Measurements from ENCODE around the gene ADAMTS13.

The ADAMTS13 gene

GRCh38 chr9:133419005-133419404 is 3.2 kb upstream of the ADAMTS13 start:
- H3K4me2 ChIP-seq (ENCODE audit: low read depth, low read length, poor library complexity, severe bottlenecking) = peak overlapping the region; percentile 64
- H3F3A ChIP-seq (ENCODE audit: insufficient read depth) = no peaks in the 10 kb centered on the region
- H3K79me2 ChIP-seq (ENCODE audit: insufficient read depth, low read length) = peaks cover 36% of the 10 kb centered on the region
- TF ChIP-seq EZH2phosphoT487 (conservative IDR thresholded peaks at IDR 0.05; ENCODE audit: low read length) = no peak
- TF ChIP-seq, protein P1, sequence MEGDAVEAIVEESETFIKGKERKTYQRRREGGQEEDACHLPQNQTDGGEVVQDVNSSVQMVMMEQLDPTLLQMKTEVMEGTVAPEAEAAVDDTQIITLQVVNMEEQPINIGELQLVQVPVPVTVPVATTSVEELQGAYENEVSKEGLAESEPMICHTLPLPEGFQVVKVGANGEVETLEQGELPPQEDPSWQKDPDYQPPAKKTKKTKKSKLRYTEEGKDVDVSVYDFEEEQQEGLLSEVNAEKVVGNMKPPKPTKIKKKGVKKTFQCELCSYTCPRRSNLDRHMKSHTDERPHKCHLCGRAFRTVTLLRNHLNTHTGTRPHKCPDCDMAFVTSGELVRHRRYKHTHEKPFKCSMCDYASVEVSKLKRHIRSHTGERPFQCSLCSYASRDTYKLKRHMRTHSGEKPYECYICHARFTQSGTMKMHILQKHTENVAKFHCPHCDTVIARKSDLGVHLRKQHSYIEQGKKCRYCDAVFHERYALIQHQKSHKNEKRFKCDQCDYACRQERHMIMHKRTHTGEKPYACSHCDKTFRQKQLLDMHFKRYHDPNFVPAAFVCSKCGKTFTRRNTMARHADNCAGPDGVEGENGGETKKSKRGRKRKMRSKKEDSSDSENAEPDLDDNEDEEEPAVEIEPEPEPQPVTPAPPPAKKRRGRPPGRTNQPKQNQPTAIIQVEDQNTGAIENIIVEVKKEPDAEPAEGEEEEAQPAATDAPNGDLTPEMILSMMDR (IDR thresholded peaks at IDR 0.05; ENCODE audit: insufficient read depth, low read length, poor library complexity, severe bottlenecking) = no peak
- no peaks in the 10 kb centered on the region for H4K20me1 ChIP-seq (ENCODE audit: low read depth, low read length)
- peaks cover 4% of the 10 kb centered on the region; the same call in 1 of the 2 replicates for H3K36me3 ChIP-seq (ENCODE audit: low read length)
- H3K9me2 ChIP-seq (replicated peaks; ENCODE audit: insufficient read depth, low read length) = no peaks in the 10 kb centered on the region
- no peak overlapping the region for H2AFZ ChIP-seq (ENCODE audit: low read depth, low read length, severe bottlenecking)
- no peak overlapping the region; the same call in 1 of the 2 replicates for H3K9ac ChIP-seq (ENCODE audit: low read length)
- H3K27me3 ChIP-seq (ENCODE audit: low read length) = no peaks in the 10 kb centered on the region
- H3K4me3 ChIP-seq (ENCODE audit: insufficient read depth, low read length, poor library complexity, severe bottlenecking) = no peak overlapping the region
- no peaks in the 10 kb centered on the region for H3K9me3 ChIP-seq (ENCODE audit: insufficient read depth, low read length)
- no peak overlapping the region for H3K27ac ChIP-seq (ENCODE audit: low read depth, low read length)

DNA sequence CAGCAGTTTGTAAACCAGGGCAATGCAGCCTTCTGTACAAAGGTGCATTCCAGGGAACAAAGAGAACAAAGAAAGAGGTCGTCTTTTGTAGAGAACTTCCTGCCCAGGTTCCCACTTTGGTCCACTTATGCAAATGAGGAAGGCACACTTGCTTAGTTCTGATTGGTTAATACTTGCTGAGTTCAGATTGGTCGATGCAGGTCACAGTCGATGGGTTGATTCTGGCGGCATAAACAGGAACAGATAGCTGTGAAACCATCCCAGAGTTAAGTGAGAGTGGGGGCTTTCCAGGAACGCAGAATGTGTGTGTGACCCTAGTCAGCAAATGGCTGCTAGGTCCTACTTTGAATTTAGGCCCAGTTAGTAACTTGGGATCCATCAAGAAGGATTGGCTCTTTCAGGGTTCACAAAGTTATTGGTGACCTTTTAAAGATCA is 1.8 kb upstream of the ADAMTS13 start:
- Histone ChIP-seq H3K4me3 (ENCODE audit: insufficient read depth, low read length, poor library complexity, severe bottlenecking) (no peak overlapping the region), H3K4me2 (ENCODE audit: low read depth, low read length, poor library complexity, severe bottlenecking) (no peak overlapping the region), H3K79me2 (ENCODE audit: insufficient read depth, low read length) (peaks cover 23% of the 10 kb centered on the region), H4K20me1 (ENCODE audit: low read depth, low read length) (no peaks in the 10 kb centered on the region), H3K36me3 (ENCODE audit: low read length) (no peaks in the 10 kb centered on the region), H3K9me2 (replicated peaks; ENCODE audit: insufficient read depth, low read length) (no peaks in the 10 kb centered on the region), H3F3A (ENCODE audit: insufficient read depth) (no peaks in the 10 kb centered on the region), H3K9ac (ENCODE audit: low read length) (no peak overlapping the region), H3K27me3 (ENCODE audit: low read length) (no peaks in the 10 kb centered on the region), H3K9me3 (ENCODE audit: insufficient read depth, low read length) (no peaks in the 10 kb centered on the region), H3K27ac (ENCODE audit: low read depth, low read length) (no peak overlapping the region), H2AFZ (ENCODE audit: low read depth, low read length, severe bottlenecking) (no peak overlapping the region)
- TF ChIP-seq EZH2phosphoT487 (conservative IDR thresholded peaks at IDR 0.05; ENCODE audit: low read length) = no peak
- TF ChIP-seq, protein P1 (IDR thresholded peaks at IDR 0.05; ENCODE audit: insufficient read depth, low read length, poor library complexity, severe bottlenecking) = no peak

DNA sequence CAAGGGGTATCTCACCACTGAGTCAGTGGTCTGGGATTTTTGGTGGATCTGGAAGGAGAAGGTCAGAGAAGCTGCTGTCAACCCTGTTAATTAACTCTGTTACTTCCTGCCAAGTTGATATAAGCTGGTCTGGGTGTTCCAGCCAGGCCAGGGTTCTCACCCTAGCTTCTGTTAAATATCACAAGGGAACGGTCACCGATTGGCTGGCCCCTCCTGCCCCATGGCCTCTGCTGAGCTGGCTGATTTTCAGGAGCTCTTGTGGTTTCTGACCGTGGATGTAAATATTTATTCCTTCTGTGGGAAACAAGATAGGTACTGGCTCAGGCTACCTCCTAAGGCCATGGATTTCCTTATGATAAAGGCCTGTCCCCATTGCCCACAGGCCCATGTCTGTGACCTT is 1.0 kb downstream of the ADAMTS13 start:
- TF ChIP-seq, protein P1 (IDR thresholded peaks at IDR 0.05; ENCODE audit: insufficient read depth, low read length, poor library complexity, severe bottlenecking) = no peak
- no peak for TF ChIP-seq EZH2phosphoT487 (conservative IDR thresholded peaks at IDR 0.05; ENCODE audit: low read length)
- no peak overlapping the region for H3K27ac ChIP-seq (ENCODE audit: low read depth, low read length)
- no peaks in the 10 kb centered on the region for H3K36me3 ChIP-seq (ENCODE audit: low read length)
- no peaks in the 10 kb centered on the region for H3F3A ChIP-seq (ENCODE audit: insufficient read depth)
- H2AFZ ChIP-seq (ENCODE audit: low read depth, low read length, severe bottlenecking) = no peak overlapping the region
- H3K9ac ChIP-seq (ENCODE audit: low read length) = no peak overlapping the region
- H3K79me2 ChIP-seq (ENCODE audit: insufficient read depth, low read length) = no peaks in the 10 kb centered on the region
- H3K27me3 ChIP-seq (ENCODE audit: low read length) = no peaks in the 10 kb centered on the region
- H3K4me3 ChIP-seq (ENCODE audit: insufficient read depth, low read length, poor library complexity, severe bottlenecking) = no peak overlapping the region
- no peak overlapping the region for H3K4me2 ChIP-seq (ENCODE audit: low read depth, low read length, poor library complexity, severe bottlenecking)
- no peaks in the 10 kb centered on the region for H3K9me2 ChIP-seq (replicated peaks; ENCODE audit: insufficient read depth, low read length)
- no peaks in the 10 kb centered on the region for H3K9me3 ChIP-seq (ENCODE audit: insufficient read depth, low read length)
- no peaks in the 10 kb centered on the region for H4K20me1 ChIP-seq (ENCODE audit: low read depth, low read length)
